Measurements from ENCODE around the gene PGM3. TPM values are rescaled to one million over a fixed set of nuclear protein-coding genes. Genes with fewer than 3 reads are reported as not detected.
"Not testable (repeated sequence)": the region's sequence is repeated elsewhere in the genome, so short reads cannot be mapped to it uniquely, and the experiment has no call there.

Gene PGM3
- total RNA-seq, 1 experiment from 2014 or later = 55.4 TPM

- ChIA-PET POLR2A (ENCODE audit: low non-redundant PET) (no interaction called here), CTCF (no interaction called here)
- BruUV-seq (replicated peaks) = no TSS peak
- intact Hi-C loops (cut with micrococcal nuclease; ENCODE audit: unreplicated experiment) = no loop called here
- H3K9me3 ChIP-seq (ENCODE audit: low read depth, low read length, poor library complexity, severe bottlenecking) = no peaks in the 10 kb centered on the region
- DNase-seq (ENCODE audit: low spot score) = no peak
- no peaks in the 10 kb centered on the region for H3K27me3 ChIP-seq (replicated peaks; ENCODE audit: insufficient read depth, low read depth, low read length, poor library complexity)
- H3K4me1 ChIP-seq (ENCODE audit: insufficient read depth, low read length, poor library complexity, severe bottlenecking) = no peaks in the 10 kb centered on the region
- TF ChIP-seq EZH2 (IDR thresholded peaks at IDR 0.05; ENCODE audit: borderline replicate concordance, low read depth, low read length, poor library complexity, severe bottlenecking) (no peak), CTCF (conservative IDR thresholded peaks at IDR 0.05; ENCODE audit: low read depth, low read length) (no peak)
- no peak overlapping the region for H3K27ac ChIP-seq (ENCODE audit: low read depth, low read length, poor library complexity, severe bottlenecking)
- no peak overlapping the region for H3K4me3 ChIP-seq (ENCODE audit: low read depth, low read length, poor library complexity, severe bottlenecking)
- no peaks in the 10 kb centered on the region for H3K36me3 ChIP-seq (ENCODE audit: insufficient read depth, low read length, poor library complexity, severe bottlenecking)
These were observed 5.6 kb upstream of the PGM3 start for GRCh38 chr6:83198486-83199172.

- Histone ChIP-seq H3K4me3 (ENCODE audit: low read depth, low read length, poor library complexity, severe bottlenecking) (peak overlapping the region; percentile 83), H3K9me3 (ENCODE audit: low read depth, low read length, poor library complexity, severe bottlenecking) (no peaks in the 10 kb centered on the region), H3K27ac (ENCODE audit: low read depth, low read length, poor library complexity, severe bottlenecking) (peak overlapping the region; percentile 76), H3K27me3 (replicated peaks; ENCODE audit: insufficient read depth, low read depth, low read length, poor library complexity) (no peaks in the 10 kb centered on the region), H3K4me1 (ENCODE audit: insufficient read depth, low read length, poor library complexity, severe bottlenecking) (peaks cover 4% of the 10 kb centered on the region), H3K36me3 (ENCODE audit: insufficient read depth, low read length, poor library complexity, severe bottlenecking) (peaks cover 19% of the 10 kb centered on the region)
- ChIA-PET POLR2A (ENCODE audit: low non-redundant PET) (interaction anchor here (0.6 kb wide), 1 partner anchor 45 kb away, joined by 5 read pairs; no protein-coding TSS in a partner anchor), CTCF (interaction anchor here (0.6 kb wide), 2 partner anchors 15 to 832 kb away, joined by 3 to 9 read pairs; no protein-coding TSS in a partner anchor)
- intact Hi-C loops (cut with micrococcal nuclease; ENCODE audit: unreplicated experiment) = no loop called here
- BruUV-seq (replicated peaks) = no TSS peak
- TF ChIP-seq CTCF (conservative IDR thresholded peaks at IDR 0.05; ENCODE audit: low read depth, low read length) = no peak
- TF ChIP-seq EZH2 (IDR thresholded peaks at IDR 0.05; ENCODE audit: borderline replicate concordance, low read depth, low read length, poor library complexity, severe bottlenecking) = no peak
- peak; percentile 48 for DNase-seq (ENCODE audit: low spot score)
These were observed 892 bp upstream of the PGM3 start for GRCh38 chr6:83193747-83194566.

- ChIA-PET POLR2A (ENCODE audit: low non-redundant PET) (no interaction called here), CTCF (no interaction called here)
- intact Hi-C loops (cut with micrococcal nuclease; ENCODE audit: unreplicated experiment) = no loop called here
- peak overlapping the region; percentile 83 for H3K4me3 ChIP-seq (ENCODE audit: low read depth, low read length, poor library complexity, severe bottlenecking)
- H3K27ac ChIP-seq (ENCODE audit: low read depth, low read length, poor library complexity, severe bottlenecking) = peak overlapping the region; percentile 76
- no TSS peak for BruUV-seq (replicated peaks)
- H3K36me3 ChIP-seq (ENCODE audit: insufficient read depth, low read length, poor library complexity, severe bottlenecking) = peaks cover 32% of the 10 kb centered on the region
- H3K4me1 ChIP-seq (ENCODE audit: insufficient read depth, low read length, poor library complexity, severe bottlenecking) = peaks cover 12% of the 10 kb centered on the region
- TF ChIP-seq CTCF (conservative IDR thresholded peaks at IDR 0.05; ENCODE audit: low read depth, low read length) (no peak), EZH2 (IDR thresholded peaks at IDR 0.05; ENCODE audit: borderline replicate concordance, low read depth, low read length, poor library complexity, severe bottlenecking) (no peak)
- H3K27me3 ChIP-seq (replicated peaks; ENCODE audit: insufficient read depth, low read depth, low read length, poor library complexity) = no peaks in the 10 kb centered on the region
- DNase-seq (ENCODE audit: low spot score) = no peak
- H3K9me3 ChIP-seq (ENCODE audit: low read depth, low read length, poor library complexity, severe bottlenecking) = no peaks in the 10 kb centered on the region
These were observed 609 bp downstream of the PGM3 start for GRCh38 chr6:83192456-83192855.

- intact Hi-C loops (cut with micrococcal nuclease; ENCODE audit: unreplicated experiment); POLR2A ChIA-PET (ENCODE audit: low non-redundant PET); CTCF ChIA-PET; H3K9me3 ChIP-seq (ENCODE audit: low read depth, low read length, poor library complexity, severe bottlenecking); H3K27me3 ChIP-seq (replicated peaks; ENCODE audit: insufficient read depth, low read depth, low read length, poor library complexity); BruUV-seq (replicated peaks); DNase-seq (ENCODE audit: low spot score): not testable (repeated sequence)
- peaks cover 12% of the 10 kb centered on the region for H3K4me1 ChIP-seq (ENCODE audit: insufficient read depth, low read length, poor library complexity, severe bottlenecking)
- H3K4me3 ChIP-seq (ENCODE audit: low read depth, low read length, poor library complexity, severe bottlenecking) = peak overlapping the region; percentile 83
- peak overlapping the region; percentile 76 for H3K27ac ChIP-seq (ENCODE audit: low read depth, low read length, poor library complexity, severe bottlenecking)
- peaks cover 36% of the 10 kb centered on the region for H3K36me3 ChIP-seq (ENCODE audit: insufficient read depth, low read length, poor library complexity, severe bottlenecking)
These were observed 1.1 kb downstream of the PGM3 start for GRCh38 chr6:83191974-83192373.

Measured in A673 (cell line).